B cell (primary cell): Measurements from ENCODE around the gene RSPH6A. TPM values are rescaled to one million over a fixed set of nuclear protein-coding genes. Genes with fewer than 3 reads are reported as not detected.

ENCODE experiments used
- ATAC-seq: fragments of 200-7000 bp; cut with Tn5 transposase; one replicate; pipeline ENCODE4 v1.10.0; 2021; ENCODE audit warnings: low read depth, mild to moderate bottlenecking, moderate number of reproducible peaks, moderate library complexity
- CTCF ChIA-PET: fragments of 350-600 bp; sonication (Branson Sonifier 250); formaldehyde crosslinking; loops from one replicate; lab custom pipeline; 2021; ENCODE audit warnings: antibody characterized with exemption, inconsistent platforms; lab: Charles Lee
- POLR2A ChIA-PET: fragments of 350-600 bp; sonication (Branson Sonifier 250); formaldehyde crosslinking; loops from one replicate; lab custom pipeline; 2021; ENCODE audit warnings: antibody characterized with exemption; lab: Charles Lee
- DNase-seq: peaks from one replicate; pipeline ENCODE4 v3.0.0; 2013
- H2AFZ ChIP-seq: 2 replicates; pipeline ENCODE4 v1.6.1; 2012; ENCODE audit warnings: mild to moderate bottlenecking, low read depth, low read length; ENCODE audit not compliant: insufficient read depth, poor library complexity, severe bottlenecking
- H3K27ac ChIP-seq, 2 donors: 1 replicate in 1 of 2; 2 replicates in 1 of 2; pipeline ENCODE4 v1.5.1; 2012 to 2013; ENCODE audit warnings: low read length in 2 of 2, mild to moderate bottlenecking in 2 of 2, moderate library complexity in 1 of 2
- H3K27me3 ChIP-seq, 4 experiments: fragments of 200-600 bp in 1 of 4; sonication (generic) in 1 of 4; replicated peaks in 1 of 4; 1 replicate in 2 of 4; 2 replicates in 2 of 4; pipeline versions ENCODE4 v1.6.1 to v1.7.0; 2013 to 2016; ENCODE audit warnings: low read length in 3 of 4, mild to moderate bottlenecking in 2 of 4, mixed read lengths in 1 of 4, moderate library complexity in 1 of 4; ENCODE audit not compliant: insufficient read depth in 4 of 4, control insufficient read depth in 3 of 4; ENCODE audit errors: control extremely low read depth in 1 of 4
- H3K36me3 ChIP-seq, 2 experiments: replicated peaks in 1 of 2; 1 replicate in 1 of 2; 2 replicates in 1 of 2; pipeline versions ENCODE4 v1.6.1 to v1.7.1; 2013; ENCODE audit warnings: low read length in 1 of 2; ENCODE audit not compliant: insufficient read depth in 2 of 2, control insufficient read depth in 1 of 2; ENCODE audit errors: control extremely low read depth in 1 of 2, extremely low read depth in 1 of 2
- H3K4me1 ChIP-seq, 2 donors: fragments of 200-600 bp in 1 of 2; sonication (generic) in 1 of 2; 1 replicate in 1 of 2; 2 replicates in 1 of 2; pipeline versions ENCODE4 v1.5.1 to v1.6.1; 2013 to 2017; ENCODE audit warnings: low read length in 2 of 2; ENCODE audit not compliant: control insufficient read depth in 2 of 2, insufficient read depth in 2 of 2
- H3K4me2 ChIP-seq: replicated peaks from 2 replicates; pipeline ENCODE3; 2012; ENCODE audit warnings: mild to moderate bottlenecking, low read depth, low read length; ENCODE audit not compliant: poor library complexity, severe bottlenecking
- H3K4me3 ChIP-seq, 5 experiments: fragments of 200-600 bp in 1 of 5; sonication (generic) in 1 of 5; 1 replicate in 3 of 5; 2 replicates in 2 of 5; pipeline versions ENCODE4 v1.5.1 to v1.7.0; 2011 to 2016; ENCODE audit warnings: low read length in 4 of 5, mild to moderate bottlenecking in 4 of 5, low read depth in 2 of 5, control low read depth in 1 of 5, moderate library complexity in 1 of 5; ENCODE audit not compliant: insufficient read depth in 1 of 5; ENCODE audit errors: control extremely low read depth in 1 of 5, extremely low read depth in 1 of 5
- H3K79me2 ChIP-seq: fragments of 200-600 bp; sonication (generic); one replicate; pipeline ENCODE4 v1.6.0; 2016; ENCODE audit warnings: low read length; ENCODE audit not compliant: control insufficient read depth, insufficient read depth
- H3K9ac ChIP-seq: fragments of 200-600 bp; sonication (generic); 2 replicates; pipeline ENCODE4 v1.6.1; 2017; ENCODE audit warnings: mild to moderate bottlenecking, low read length, moderate library complexity
- H3K9me3 ChIP-seq, 3 donors: one replicate each; pipeline versions ENCODE4 v1.6.1 to v1.7.1; 2013; ENCODE audit warnings: low read length in 2 of 3; ENCODE audit not compliant: control insufficient read depth in 2 of 3, insufficient read depth in 1 of 3; ENCODE audit errors: control extremely low read depth in 1 of 3
- H4K20me1 ChIP-seq: 2 replicates; pipeline ENCODE4 v1.6.0; 2012; ENCODE audit warnings: mild to moderate bottlenecking, low read length; ENCODE audit not compliant: insufficient read depth, control insufficient read depth, poor library complexity, severe bottlenecking
- H3K27ac Mint-ChIP-seq: one replicate; pipeline ENCODE4 v1.8.0; 2021; ENCODE audit warnings: mixed read lengths
- H3K27me3 Mint-ChIP-seq: one replicate; pipeline ENCODE4 v1.8.0; 2021; ENCODE audit warnings: mixed read lengths
- H3K4me1 Mint-ChIP-seq: one replicate; pipeline ENCODE4 v1.8.0; 2021; ENCODE audit warnings: mixed read lengths
- H3K4me3 Mint-ChIP-seq: one replicate; pipeline ENCODE4 v1.8.0; 2021; ENCODE audit warnings: mixed read lengths
- H3K9me3 Mint-ChIP-seq: one replicate; pipeline ENCODE4 v1.8.0; 2022; ENCODE audit warnings: mixed read lengths; ENCODE audit not compliant: insufficient read depth
- CTCF ChIP-seq: fragments of 200-600 bp; IDR thresholded peaks from one replicate; pipeline ENCODE4 v1.8.0; 2022; ENCODE audit warnings: antibody characterized with exemption, mild to moderate bottlenecking
- EZH2 ChIP-seq: IDR thresholded peaks from 2 replicates; pipeline ENCODE4 v1.6.1; 2012; ENCODE audit warnings: borderline replicate concordance, low read depth, mild to moderate bottlenecking, moderate library complexity, low read length; ENCODE audit not compliant: insufficient read depth, poor library complexity, severe bottlenecking
- WGBS: methylation state at CpG from one replicate; pipeline ENCODE4 v1.1.5; 2013; ENCODE audit warnings: missing lambda C conversion rate; ENCODE audit not compliant: insufficient coverage; 5-methylcytosine and 5-hydroxymethylcytosine counted together
- intact Hi-C: fragments of 100-400 bp; cut with micrococcal nuclease; formaldehyde crosslinking; loops from one replicate; pipeline ENCODE4 v1.10.0; 2022
- polyA plus RNA-seq: library from polyadenylated mRNA; depleted of rRNA; stranded (reverse); fragments of >200 nt; gene quantifications from 2 replicates; pipeline ENCODE4 v1.2.3, GENCODE V29; 2012
- total RNA-seq, 2 donors: library from RNA; stranded (reverse); fragments of 120-200 nt in 1 of 2; gene quantifications; 1 replicate in 1 of 2; 2 replicates in 1 of 2; pipeline versions ENCODE4 v1.2.3 to v1.2.4, GENCODE V29; 2013 to 2022

RSPH6A gene
- total and polyA plus RNA-seq, 2 donors (not counting 1 experiment from before 2014, with no cell fraction given), result 0.03 to 0.62 TPM

DNA sequence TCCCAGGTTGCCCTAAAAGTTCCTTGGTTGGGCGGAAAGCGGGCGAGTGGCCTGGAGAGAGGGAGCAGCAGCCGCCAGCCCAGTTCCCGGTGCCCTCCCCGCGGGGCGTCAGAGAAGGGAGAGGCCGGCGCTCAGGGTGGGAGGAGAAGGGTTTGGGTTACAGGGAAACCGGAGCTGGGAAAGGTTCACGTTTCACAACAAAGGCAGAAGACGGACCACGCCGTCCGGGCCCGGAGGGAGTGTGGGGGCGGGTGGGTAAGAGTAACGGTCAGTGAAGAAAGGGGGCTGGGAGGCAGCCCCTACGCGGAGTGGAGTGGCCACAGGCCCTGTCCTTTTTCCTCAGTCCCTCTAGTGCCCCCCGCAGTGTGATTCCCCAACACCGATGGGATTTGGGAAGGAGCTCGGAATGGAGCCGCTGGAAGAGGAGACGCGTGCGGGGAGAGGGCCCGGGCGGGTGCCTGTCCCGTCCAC is 47.7 kb downstream of the RSPH6A start:
- DNase-seq, result no peak
- ATAC-seq, result no peak
- Mint-ChIP-seq H3K27ac (no peak overlapping the region), H3K4me3 (peak overlapping the region; percentile 47), H3K27me3 (peaks cover 10% of the 10 kb centered on the region), H3K4me1 (peaks cover 24% of the 10 kb centered on the region), H3K9me3 (no peaks in the 10 kb centered on the region)
- no peaks in the 10 kb centered on the region for H4K20me1 ChIP-seq
- no peak overlapping the region for H3K27ac ChIP-seq
- H3K9ac ChIP-seq, result no peak overlapping the region
- H3K79me2 ChIP-seq, result no peaks in the 10 kb centered on the region
- WGBS, result 59% methylated on average over 23 of the region's 31 CpGs
- H3K27me3 ChIP-seq, result peaks cover 0 to 40% (median 8%) of the 10 kb centered on the region in 4 experiments
- ChIA-PET POLR2A (interaction anchor here (3.9 kb wide), 1 partner anchor 32 kb away, joined by 23 read pairs; no protein-coding TSS in a partner anchor), CTCF (interaction anchor here (0.7 to 8.3 kb wide), 4 partner anchors 24 to 88 kb away, joined by 3 to 302 read pairs (median 14); partner anchors contain the start of genes QPCTL and SNRPD2)
- peak overlapping the region; percentile 96 for H3K4me2 ChIP-seq
- H3K4me1 ChIP-seq, result peaks cover 12 to 29% of the 10 kb centered on the region in 2 donors
- H3K36me3 ChIP-seq, result no peaks in the 10 kb centered on the region
- H3K4me3 ChIP-seq, result peak overlapping the region in 1 of 5 experiments; percentile 71
- intact Hi-C loops, result no loop called here
- no peak for TF ChIP-seq CTCF
- TF ChIP-seq EZH2, result no peak
- peaks cover 0 to 3% (median 0%) of the 10 kb centered on the region in 3 donors for H3K9me3 ChIP-seq
- H2AFZ ChIP-seq, result peak overlapping the region; percentile 93

DNA sequence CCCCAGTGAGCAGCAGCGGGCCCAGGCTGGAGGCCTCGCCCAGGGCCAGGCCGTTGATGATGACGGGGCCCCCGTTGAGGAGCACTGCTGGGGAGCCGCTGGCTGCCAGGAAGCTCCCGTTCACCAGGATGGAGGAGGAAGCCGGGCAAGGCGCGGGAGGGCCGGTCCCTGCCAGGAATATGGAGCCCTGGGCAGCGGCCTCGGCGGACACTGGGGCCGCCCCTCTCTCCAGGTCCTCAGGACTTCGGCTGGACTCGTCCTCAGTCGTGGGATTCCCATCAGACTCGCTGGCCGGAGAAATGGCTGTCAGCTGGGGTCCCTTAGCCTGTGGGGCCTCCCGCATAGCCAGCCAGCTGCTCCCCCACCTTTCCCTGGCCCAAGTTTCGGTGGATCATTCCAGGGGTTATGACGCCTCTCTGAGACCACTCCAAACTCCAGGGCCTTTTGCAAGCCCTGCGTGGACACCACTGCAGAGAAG is 48.2 kb downstream of the RSPH6A start:
- H3K9ac ChIP-seq, result no peak overlapping the region
- no peak overlapping the region for H3K4me2 ChIP-seq
- Mint-ChIP-seq H3K27ac (no peak overlapping the region), H3K4me3 (peak overlapping the region; percentile 47), H3K27me3 (peaks cover 10% of the 10 kb centered on the region), H3K9me3 (no peaks in the 10 kb centered on the region), H3K4me1 (peaks cover 19% of the 10 kb centered on the region)
- no peaks in the 10 kb centered on the region for H3K79me2 ChIP-seq
- TF ChIP-seq EZH2 (no peak), CTCF (no peak)
- ChIA-PET POLR2A (no interaction called here), CTCF (interaction anchor here (0.7 to 8.3 kb wide), 2 partner anchors 23 to 33 kb away, joined by 3 to 302 read pairs; no protein-coding TSS in a partner anchor)
- H2AFZ ChIP-seq, result no peak overlapping the region
- no peak overlapping the region for H3K4me3 ChIP-seq
- H3K36me3 ChIP-seq, result no peaks in the 10 kb centered on the region
- intact Hi-C loops, result no loop called here
- no peak overlapping the region for H3K27ac ChIP-seq
- H3K9me3 ChIP-seq, result peaks cover 0 to 3% (median 0%) of the 10 kb centered on the region in 3 donors
- WGBS, result 95% methylated on average over 24 of the region's 24 CpGs
- no peak for ATAC-seq
- H3K27me3 ChIP-seq, result peaks cover 0 to 40% (median 8%) of the 10 kb centered on the region in 4 experiments
- no peak for DNase-seq
- H4K20me1 ChIP-seq, result no peaks in the 10 kb centered on the region
- H3K4me1 ChIP-seq, result peaks cover 12 to 29% of the 10 kb centered on the region in 2 donors
